ENCODE results near the gene EGFL8.

The EGFL8 gene

DNA sequence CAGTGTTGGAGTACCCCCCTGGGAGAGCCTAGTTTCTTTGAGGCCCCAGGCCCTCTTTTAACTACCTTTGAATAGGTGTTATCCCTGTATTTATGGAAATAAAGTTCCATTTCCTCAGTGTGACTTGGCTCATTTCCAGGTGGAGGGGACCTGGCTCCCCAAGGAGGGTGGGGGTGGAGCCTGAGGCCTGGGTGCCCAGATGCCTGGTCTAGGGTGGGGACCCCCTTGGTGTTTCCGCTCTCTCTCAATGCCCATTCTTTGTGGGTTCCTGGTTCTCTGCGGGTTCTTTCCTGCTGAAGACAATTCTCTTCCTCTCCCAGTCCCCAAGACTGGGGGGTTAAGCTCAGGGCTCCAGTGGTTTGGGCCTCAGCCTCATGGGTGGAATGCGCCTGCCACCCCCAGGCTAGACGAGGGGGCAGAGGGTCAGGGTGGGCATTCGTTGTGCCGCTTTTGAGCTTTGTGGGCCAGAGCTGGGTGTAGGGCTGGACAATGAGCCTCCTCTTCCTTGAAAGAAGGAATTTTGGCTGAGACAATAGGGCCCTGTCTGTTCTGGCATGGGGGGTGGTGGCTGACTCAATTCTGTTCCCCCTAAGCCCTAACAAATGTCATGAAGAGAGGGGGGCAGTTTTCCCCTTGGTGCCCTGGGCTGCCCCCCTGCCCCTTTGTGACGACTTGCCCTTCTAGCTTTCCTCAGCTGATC lies 686 bp upstream of the EGFL8 start:
- no peak for DNase-seq (ENCODE audit: low spot score)
- TF ChIP-seq, protein P1, sequence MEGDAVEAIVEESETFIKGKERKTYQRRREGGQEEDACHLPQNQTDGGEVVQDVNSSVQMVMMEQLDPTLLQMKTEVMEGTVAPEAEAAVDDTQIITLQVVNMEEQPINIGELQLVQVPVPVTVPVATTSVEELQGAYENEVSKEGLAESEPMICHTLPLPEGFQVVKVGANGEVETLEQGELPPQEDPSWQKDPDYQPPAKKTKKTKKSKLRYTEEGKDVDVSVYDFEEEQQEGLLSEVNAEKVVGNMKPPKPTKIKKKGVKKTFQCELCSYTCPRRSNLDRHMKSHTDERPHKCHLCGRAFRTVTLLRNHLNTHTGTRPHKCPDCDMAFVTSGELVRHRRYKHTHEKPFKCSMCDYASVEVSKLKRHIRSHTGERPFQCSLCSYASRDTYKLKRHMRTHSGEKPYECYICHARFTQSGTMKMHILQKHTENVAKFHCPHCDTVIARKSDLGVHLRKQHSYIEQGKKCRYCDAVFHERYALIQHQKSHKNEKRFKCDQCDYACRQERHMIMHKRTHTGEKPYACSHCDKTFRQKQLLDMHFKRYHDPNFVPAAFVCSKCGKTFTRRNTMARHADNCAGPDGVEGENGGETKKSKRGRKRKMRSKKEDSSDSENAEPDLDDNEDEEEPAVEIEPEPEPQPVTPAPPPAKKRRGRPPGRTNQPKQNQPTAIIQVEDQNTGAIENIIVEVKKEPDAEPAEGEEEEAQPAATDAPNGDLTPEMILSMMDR (IDR thresholded peaks at IDR 0.05; ENCODE audit: extremely low read depth, missing control alignments): no peak

DNA sequence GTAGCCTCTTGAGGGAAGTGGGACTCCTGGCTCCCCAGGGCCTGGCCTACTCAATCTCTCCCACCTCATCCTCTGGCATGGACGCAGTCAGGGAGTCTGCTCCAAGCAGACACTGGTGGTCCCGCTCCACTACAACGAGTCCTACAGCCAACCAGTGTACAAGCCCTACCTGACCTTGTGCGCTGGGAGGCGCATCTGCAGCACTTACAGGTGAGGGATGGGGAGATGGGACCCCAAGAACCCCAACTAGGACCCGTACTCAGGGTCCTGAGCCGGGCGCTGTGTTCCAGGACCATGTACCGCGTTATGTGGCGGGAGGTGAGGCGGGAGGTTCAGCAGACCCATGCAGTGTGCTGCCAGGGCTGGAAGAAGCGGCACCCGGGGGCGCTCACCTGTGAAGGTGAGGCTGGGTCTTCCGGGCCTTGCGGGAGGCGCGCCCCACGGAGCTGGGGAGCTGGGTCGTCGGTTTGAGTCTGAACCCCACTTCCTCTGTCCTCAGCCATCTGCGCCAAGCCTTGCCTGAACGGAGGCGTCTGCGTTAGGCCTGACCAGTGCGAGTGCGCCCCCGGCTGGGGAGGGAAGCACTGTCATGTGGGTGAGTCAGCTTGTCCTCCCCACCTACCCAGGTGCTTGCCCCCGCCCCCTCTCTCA lies 2.1 kb downstream of the EGFL8 start:
- DNase-seq (ENCODE audit: low spot score): no peak
- TF ChIP-seq, protein P1 (IDR thresholded peaks at IDR 0.05; ENCODE audit: extremely low read depth, missing control alignments): no peak

DNA sequence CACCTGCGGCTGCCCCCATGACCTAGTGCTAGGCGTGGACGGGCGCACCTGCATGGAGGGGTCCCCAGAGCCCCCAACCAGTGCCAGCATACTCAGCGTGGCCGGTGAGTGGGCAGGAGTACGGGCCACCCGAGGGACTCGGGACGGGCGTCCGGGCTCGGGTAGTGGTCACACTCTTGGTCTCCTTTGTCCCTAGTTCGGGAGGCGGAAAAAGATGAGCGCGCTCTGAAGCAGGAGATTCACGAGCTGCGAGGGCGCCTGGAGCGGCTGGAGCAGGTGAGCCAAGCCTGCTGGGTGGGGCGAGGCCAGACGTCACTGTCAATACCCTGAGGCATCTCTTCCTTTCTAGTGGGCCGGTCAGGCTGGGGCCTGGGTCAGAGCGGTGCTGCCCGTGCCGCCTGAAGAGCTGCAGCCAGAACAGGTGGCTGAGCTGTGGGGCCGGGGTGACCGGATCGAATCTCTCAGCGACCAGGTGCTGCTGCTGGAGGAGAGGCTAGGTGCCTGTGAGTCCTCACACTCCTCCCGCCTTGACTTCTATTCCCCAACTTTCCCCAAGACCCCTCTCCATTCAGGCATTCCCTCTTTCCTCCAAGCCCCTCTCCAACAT lies 2.9 kb downstream of the EGFL8 start:
- DNase-seq (ENCODE audit: low spot score): no peak
- TF ChIP-seq, protein P1 (IDR thresholded peaks at IDR 0.05; ENCODE audit: extremely low read depth, missing control alignments): no peak

DNA sequence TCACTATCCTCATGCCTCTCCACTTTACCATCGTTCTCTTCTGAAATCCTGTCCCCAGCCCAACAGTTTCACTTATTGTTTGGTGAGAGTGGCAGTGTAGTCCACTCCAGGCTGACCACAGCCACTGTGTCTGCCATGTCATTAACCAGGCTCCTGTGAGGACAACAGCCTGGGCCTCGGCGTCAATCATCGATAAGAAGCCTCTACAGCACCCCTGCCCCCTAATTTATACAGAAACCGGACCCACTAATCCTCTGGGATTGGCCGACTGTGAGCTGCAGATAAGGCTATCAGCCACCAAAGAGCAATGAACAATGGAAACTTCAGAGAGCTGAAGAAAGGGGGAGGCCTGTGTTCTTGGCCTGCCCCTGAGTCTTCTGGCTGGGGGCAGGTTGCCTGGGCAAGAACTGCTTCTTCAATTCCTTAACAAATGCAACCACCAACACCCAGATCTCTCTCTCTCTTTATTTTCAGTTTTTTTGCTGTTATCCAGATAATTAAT lies 3.4 kb downstream of the EGFL8 start:
- TF ChIP-seq, protein P1 (IDR thresholded peaks at IDR 0.05; ENCODE audit: extremely low read depth, missing control alignments): no peak
- no peak for DNase-seq (ENCODE audit: low spot score)

- TF ChIP-seq, protein P1 (IDR thresholded peaks at IDR 0.05; ENCODE audit: extremely low read depth, missing control alignments): no peak
- no peak for DNase-seq (ENCODE audit: low spot score)
Measured at GRCh38 chr6:32168350-32168749, 4.0 kb downstream of the EGFL8 start.

GRCh38 chr6:32168807-32169591 lies 4.6 kb downstream of the EGFL8 start:
- no peak for DNase-seq (ENCODE audit: low spot score)
- TF ChIP-seq, protein P1 (IDR thresholded peaks at IDR 0.05; ENCODE audit: extremely low read depth, missing control alignments): no peak

All from GM20000 (cell line).